ENCODE results near the gene LGALS7B. TPM values are rescaled to one million over a fixed set of nuclear protein-coding genes. Genes with fewer than 3 reads are reported as not detected.
"Not testable (repeated sequence)": the region's sequence is repeated elsewhere in the genome, so short reads cannot be mapped to it uniquely, and the experiment has no call there.

LGALS7B gene
- total RNA-seq, 1 experiment from 2014 or later = 3.6 TPM

DNA sequence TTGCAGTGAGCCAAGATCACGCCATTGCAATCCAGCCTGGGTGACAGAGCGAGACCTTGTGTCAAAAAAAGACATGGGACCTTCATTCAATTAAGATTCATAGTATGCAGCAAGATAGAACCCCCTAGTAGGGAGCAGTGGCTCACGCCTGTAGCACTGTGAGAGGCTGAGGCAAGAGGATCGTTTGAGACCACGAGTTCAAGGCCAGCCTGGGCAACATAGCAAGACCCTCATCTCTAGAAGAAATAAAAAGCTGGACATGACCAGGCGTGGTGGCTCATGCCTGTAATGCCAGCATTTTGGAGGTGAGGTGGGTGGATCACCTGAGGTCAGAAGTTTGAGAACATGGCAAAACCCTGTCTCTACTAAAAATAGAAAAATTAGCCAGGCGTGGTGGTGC, 8.6 kb upstream of the LGALS7B start:
- no TSS peak for BruUV-seq (replicated peaks)
- intact Hi-C loops (cut with micrococcal nuclease; ENCODE audit: unreplicated experiment) = no loop called here
- in situ Hi-C loops (cut with HindIII; ENCODE audit: low pct_unique_long_range_greater_than_20kb, low sequenced_read_pairs) = loop anchor here (25.0 kb wide), 1 partner anchor 1007 kb away; the partner anchor contains the start of gene LEUTX
- H3K9me3 ChIP-seq (ENCODE audit: control insufficient read depth, insufficient read depth, low read depth, low read length) = no peaks in the 10 kb centered on the region
- POLR2A ChIA-PET = no interaction called here
- ATAC-seq (no peak), DNase-seq (ENCODE audit: low read depth, low spot score) (no peak)
- H3K36me3 ChIP-seq (ENCODE audit: control insufficient read depth, insufficient read depth, low read length) = no peaks in the 10 kb centered on the region
- H3K4me1 ChIP-seq (ENCODE audit: control insufficient read depth, insufficient read depth, low read length) = no peaks in the 10 kb centered on the region
- H3K27ac ChIP-seq (ENCODE audit: low read length) = no peak overlapping the region
- no peaks in the 10 kb centered on the region for H3K27me3 ChIP-seq (ENCODE audit: control insufficient read depth, insufficient read depth, low read length)
- H3K4me3 ChIP-seq (ENCODE audit: low read depth in 2 of 2, low read length in 2 of 2) = no peak overlapping the region
- TF ChIP-seq TCF7L2 (IDR thresholded peaks at IDR 0.05; ENCODE audit: low read depth, low read length) (no peak), SIN3A (IDR thresholded peaks at IDR 0.05; ENCODE audit: borderline replicate concordance, insufficient read depth, low read depth, low read length) (no peak), POLR2AphosphoS5 (IDR thresholded peaks at IDR 0.05; ENCODE audit: low read depth, low read length) (no peak)
- TF ChIP-seq, protein P1, sequence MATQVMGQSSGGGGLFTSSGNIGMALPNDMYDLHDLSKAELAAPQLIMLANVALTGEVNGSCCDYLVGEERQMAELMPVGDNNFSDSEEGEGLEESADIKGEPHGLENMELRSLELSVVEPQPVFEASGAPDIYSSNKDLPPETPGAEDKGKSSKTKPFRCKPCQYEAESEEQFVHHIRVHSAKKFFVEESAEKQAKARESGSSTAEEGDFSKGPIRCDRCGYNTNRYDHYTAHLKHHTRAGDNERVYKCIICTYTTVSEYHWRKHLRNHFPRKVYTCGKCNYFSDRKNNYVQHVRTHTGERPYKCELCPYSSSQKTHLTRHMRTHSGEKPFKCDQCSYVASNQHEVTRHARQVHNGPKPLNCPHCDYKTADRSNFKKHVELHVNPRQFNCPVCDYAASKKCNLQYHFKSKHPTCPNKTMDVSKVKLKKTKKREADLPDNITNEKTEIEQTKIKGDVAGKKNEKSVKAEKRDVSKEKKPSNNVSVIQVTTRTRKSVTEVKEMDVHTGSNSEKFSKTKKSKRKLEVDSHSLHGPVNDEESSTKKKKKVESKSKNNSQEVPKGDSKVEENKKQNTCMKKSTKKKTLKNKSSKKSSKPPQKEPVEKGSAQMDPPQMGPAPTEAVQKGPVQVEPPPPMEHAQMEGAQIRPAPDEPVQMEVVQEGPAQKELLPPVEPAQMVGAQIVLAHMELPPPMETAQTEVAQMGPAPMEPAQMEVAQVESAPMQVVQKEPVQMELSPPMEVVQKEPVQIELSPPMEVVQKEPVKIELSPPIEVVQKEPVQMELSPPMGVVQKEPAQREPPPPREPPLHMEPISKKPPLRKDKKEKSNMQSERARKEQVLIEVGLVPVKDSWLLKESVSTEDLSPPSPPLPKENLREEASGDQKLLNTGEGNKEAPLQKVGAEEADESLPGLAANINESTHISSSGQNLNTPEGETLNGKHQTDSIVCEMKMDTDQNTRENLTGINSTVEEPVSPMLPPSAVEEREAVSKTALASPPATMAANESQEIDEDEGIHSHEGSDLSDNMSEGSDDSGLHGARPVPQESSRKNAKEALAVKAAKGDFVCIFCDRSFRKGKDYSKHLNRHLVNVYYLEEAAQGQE (IDR thresholded peaks at IDR 0.05; ENCODE audit: insufficient read depth in 1 of 2, low read depth in 2 of 2, low read length in 1 of 2) = no peak
- TF ChIP-seq, protein P2, sequence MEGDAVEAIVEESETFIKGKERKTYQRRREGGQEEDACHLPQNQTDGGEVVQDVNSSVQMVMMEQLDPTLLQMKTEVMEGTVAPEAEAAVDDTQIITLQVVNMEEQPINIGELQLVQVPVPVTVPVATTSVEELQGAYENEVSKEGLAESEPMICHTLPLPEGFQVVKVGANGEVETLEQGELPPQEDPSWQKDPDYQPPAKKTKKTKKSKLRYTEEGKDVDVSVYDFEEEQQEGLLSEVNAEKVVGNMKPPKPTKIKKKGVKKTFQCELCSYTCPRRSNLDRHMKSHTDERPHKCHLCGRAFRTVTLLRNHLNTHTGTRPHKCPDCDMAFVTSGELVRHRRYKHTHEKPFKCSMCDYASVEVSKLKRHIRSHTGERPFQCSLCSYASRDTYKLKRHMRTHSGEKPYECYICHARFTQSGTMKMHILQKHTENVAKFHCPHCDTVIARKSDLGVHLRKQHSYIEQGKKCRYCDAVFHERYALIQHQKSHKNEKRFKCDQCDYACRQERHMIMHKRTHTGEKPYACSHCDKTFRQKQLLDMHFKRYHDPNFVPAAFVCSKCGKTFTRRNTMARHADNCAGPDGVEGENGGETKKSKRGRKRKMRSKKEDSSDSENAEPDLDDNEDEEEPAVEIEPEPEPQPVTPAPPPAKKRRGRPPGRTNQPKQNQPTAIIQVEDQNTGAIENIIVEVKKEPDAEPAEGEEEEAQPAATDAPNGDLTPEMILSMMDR (IDR thresholded peaks at IDR 0.05) = no peak
- CTCF ChIA-PET = no interaction called here

DNA sequence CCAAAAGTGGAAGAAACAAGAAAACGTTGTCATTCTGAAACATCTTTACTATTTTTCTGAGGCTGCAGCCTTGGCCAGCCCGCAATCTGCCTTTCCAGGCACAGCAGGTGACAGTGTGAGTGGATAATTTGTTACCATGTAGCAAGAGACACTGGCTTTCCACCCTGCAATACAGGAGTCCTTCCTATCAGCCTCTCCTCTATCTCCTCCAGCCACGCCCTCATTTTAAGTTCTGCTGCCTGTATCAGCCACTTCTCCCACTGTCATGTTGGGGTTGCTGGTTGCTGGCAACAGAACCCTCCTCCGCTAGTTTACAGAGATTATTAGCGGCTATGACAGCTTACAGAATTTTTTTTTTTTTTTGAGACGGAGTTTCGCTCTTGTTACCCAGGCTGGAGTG, 7.9 kb upstream of the LGALS7B start:
- CTCF ChIA-PET = interaction anchor here (0.5 to 0.7 kb wide), 3 partner anchors 31 to 274 kb away, joined by 3 to 4 read pairs (median 3); no protein-coding TSS in a partner anchor
- no TSS peak for BruUV-seq (replicated peaks)

DNA sequence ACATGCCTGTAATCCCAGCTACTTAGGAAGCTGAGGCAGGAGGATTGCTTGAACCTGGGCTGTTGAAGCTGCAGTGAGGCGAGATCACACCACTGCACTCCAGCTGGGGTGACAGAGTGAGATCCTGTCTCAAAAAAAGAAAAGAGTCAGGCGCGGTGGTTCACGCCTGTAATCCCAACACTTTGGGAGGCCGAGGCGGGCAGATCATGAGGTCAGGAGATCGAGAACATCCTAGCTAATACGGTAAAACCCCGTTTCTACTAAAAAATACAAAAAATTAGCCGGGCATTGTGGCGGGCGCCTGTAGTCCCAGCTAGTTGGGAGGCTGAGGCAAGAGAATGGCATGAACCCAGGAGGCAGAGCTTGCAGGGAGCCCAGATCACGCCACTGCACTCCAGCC, 6.8 kb upstream of the LGALS7B start:
- ATAC-seq; H3K4me1 ChIP-seq (ENCODE audit: control insufficient read depth, insufficient read depth, low read length): not testable (repeated sequence)

More for the DNA sequence above, 7.9 kb upstream of the LGALS7B start:
- Histone ChIP-seq H3K27ac (ENCODE audit: low read length) (no peak overlapping the region), H3K4me3 (ENCODE audit: low read depth in 2 of 2, low read length in 2 of 2) (no peak overlapping the region), H3K9me3 (ENCODE audit: control insufficient read depth, insufficient read depth, low read depth, low read length) (no peaks in the 10 kb centered on the region), H3K4me1 (ENCODE audit: control insufficient read depth, insufficient read depth, low read length) (no peaks in the 10 kb centered on the region), H3K27me3 (ENCODE audit: control insufficient read depth, insufficient read depth, low read length) (no peaks in the 10 kb centered on the region), H3K36me3 (ENCODE audit: control insufficient read depth, insufficient read depth, low read length) (no peaks in the 10 kb centered on the region)
- ATAC-seq (peak; percentile 37; the same call in 1 of the 2 replicates), DNase-seq (ENCODE audit: low read depth, low spot score) (no peak)
- TF ChIP-seq TCF7L2 (IDR thresholded peaks at IDR 0.05; ENCODE audit: low read depth, low read length) (no peak), POLR2AphosphoS5 (IDR thresholded peaks at IDR 0.05; ENCODE audit: low read depth, low read length) (no peak), SIN3A (IDR thresholded peaks at IDR 0.05; ENCODE audit: borderline replicate concordance, insufficient read depth, low read depth, low read length) (no peak)
- TF ChIP-seq, protein P1 (IDR thresholded peaks at IDR 0.05; ENCODE audit: insufficient read depth in 1 of 2, low read depth in 2 of 2, low read length in 1 of 2) = no peak
- TF ChIP-seq, protein P2 (IDR thresholded peaks at IDR 0.05) = no peak
- intact Hi-C loops (cut with micrococcal nuclease; ENCODE audit: unreplicated experiment) = no loop called here
- in situ Hi-C loops (cut with HindIII; ENCODE audit: low pct_unique_long_range_greater_than_20kb, low sequenced_read_pairs) = loop anchor here (25.0 kb wide), 1 partner anchor 1006 kb away; the partner anchor contains the start of gene LEUTX
- POLR2A ChIA-PET = interaction anchor here (0.6 kb wide), 2 partner anchors 128 to 655 kb away, joined by 3 to 7 read pairs; partner anchors contain the start of gene RPS16

More for the DNA sequence above, 6.8 kb upstream of the LGALS7B start:
- ChIA-PET POLR2A (interaction anchor here (1.2 kb wide), 1 partner anchor 114 kb away, joined by 10 read pairs; no protein-coding TSS in a partner anchor), CTCF (interaction anchor here (0.7 kb wide), 1 partner anchor 96 kb away, joined by 6 read pairs; the partner anchor contains the start of gene RINL)
- in situ Hi-C loops (cut with HindIII; ENCODE audit: low pct_unique_long_range_greater_than_20kb, low sequenced_read_pairs) = loop anchor here (25.0 kb wide), 1 partner anchor 1005 kb away; the partner anchor contains the start of gene LEUTX
- BruUV-seq (replicated peaks); DNase-seq (ENCODE audit: low read depth, low spot score); H3K4me3 ChIP-seq (ENCODE audit: low read depth in 2 of 2, low read length in 2 of 2); H3K36me3 ChIP-seq (ENCODE audit: control insufficient read depth, insufficient read depth, low read length); H3K27me3 ChIP-seq (ENCODE audit: control insufficient read depth, insufficient read depth, low read length); H3K27ac ChIP-seq (ENCODE audit: low read length); H3K9me3 ChIP-seq (ENCODE audit: control insufficient read depth, insufficient read depth, low read depth, low read length); intact Hi-C loops (cut with micrococcal nuclease; ENCODE audit: unreplicated experiment): not testable (repeated sequence)

Measured in Panc1 (cell line).